Hepatocyte (in vitro differentiated cells): ENCODE data around the gene PDE4D. TPM values are rescaled to one million over a fixed set of nuclear protein-coding genes. Genes with fewer than 3 reads are reported as not detected.

Experiments used
- DNase-seq: peaks from one replicate; pipeline ENCODE4 v3.0.0-alpha.2; 2016; ENCODE audit warnings: low spot score
- H2AFZ ChIP-seq: fragments of 200-600 bp; sonication (generic); 2 replicates; pipeline ENCODE4 v1.6.0; 2016; ENCODE audit warnings: antibody characterized with exemption, mild to moderate bottlenecking
- H3K27ac ChIP-seq: fragments of 200-600 bp; sonication (generic); 2 replicates; pipeline ENCODE4 v1.5.1; 2016; ENCODE audit warnings: mild to moderate bottlenecking
- H3K27me3 ChIP-seq: fragments of 200-600 bp; sonication (generic); 2 replicates; pipeline ENCODE4 v1.6.1; 2016
- H3K36me3 ChIP-seq: fragments of 200-600 bp; sonication (generic); replicated peaks from 2 replicates; pipeline ENCODE4 v1.5.1; 2016; ENCODE audit warnings: low read depth; ENCODE audit not compliant: insufficient read depth
- H3K4me1 ChIP-seq: fragments of 200-600 bp; sonication (generic); 2 replicates; pipeline ENCODE4 v1.5.1; 2016; ENCODE audit warnings: mild to moderate bottlenecking, moderate library complexity; ENCODE audit not compliant: insufficient read depth
- H3K4me2 ChIP-seq: fragments of 200-600 bp; sonication (generic); 2 replicates; pipeline ENCODE4 v1.6.0; 2016
- H3K4me3 ChIP-seq: fragments of 200-600 bp; sonication (generic); 2 replicates; pipeline ENCODE4 v1.5.1; 2016; ENCODE audit warnings: mild to moderate bottlenecking
- H3K79me2 ChIP-seq: fragments of 200-600 bp; sonication (generic); 2 replicates; pipeline ENCODE4 v1.6.0; 2017; ENCODE audit warnings: mild to moderate bottlenecking
- H3K9me2 ChIP-seq: fragments of 200-600 bp; sonication (generic); replicated peaks from 2 replicates; pipeline ENCODE4 v1.6.0; 2017; ENCODE audit warnings: mild to moderate bottlenecking; ENCODE audit not compliant: insufficient read depth
- H3K9me3 ChIP-seq: fragments of 200-600 bp; sonication (generic); 2 replicates; pipeline ENCODE4 v1.5.1; 2016; ENCODE audit warnings: low read depth, mild to moderate bottlenecking
- H4K20me1 ChIP-seq: fragments of 200-600 bp; sonication (generic); 2 replicates; pipeline ENCODE4 v1.6.0; 2016; ENCODE audit warnings: mild to moderate bottlenecking; ENCODE audit not compliant: insufficient read depth, poor library complexity, severe bottlenecking
- EZH2 ChIP-seq: fragments of 200-600 bp; sonication (generic); IDR thresholded peaks from 2 replicates; pipeline ENCODE4 v1.6.1; 2016; ENCODE audit warnings: antibody characterized with exemption, mild to moderate bottlenecking, borderline replicate concordance
- EZH2phosphoT487 ChIP-seq: fragments of 200-600 bp; sonication (generic); IDR thresholded peaks from one replicate; pipeline ENCODE4 v1.6.1; 2018; ENCODE audit warnings: antibody characterized with exemption, mild to moderate bottlenecking, low read depth, moderate library complexity; ENCODE audit not compliant: unreplicated experiment, severe bottlenecking
- WGBS: methylation state at CpG from one replicate; pipeline ENCODE4 v1.1.6; 2016; ENCODE audit warnings: low lambda C conversion rate; ENCODE audit errors: missing lambda C conversion rate; 5-methylcytosine and 5-hydroxymethylcytosine counted together
- polyA plus RNA-seq: library from polyadenylated mRNA; unstranded; fragments of >200 nt; fragmentation: Nextera tagmentation; extraction: Ambion mirVana; gene quantifications from 2 replicates; pipeline ENCODE4 v1.2.1, GENCODE V29; 2016
- total RNA-seq: library from RNA; depleted of rRNA; stranded (reverse); fragments of >200 nt; gene quantifications from 2 replicates; pipeline ENCODE4 v1.2.3, GENCODE V29; 2014
- TF ChIP-seq, protein P1 (sequence below): fragments of 200-600 bp; sonication (generic); IDR thresholded peaks from 2 replicates; pipeline ENCODE4 v1.5.1; 2016; ENCODE audit warnings: antibody characterized with exemption, mild to moderate bottlenecking; ENCODE audit not compliant: poor library complexity

PDE4D gene
- total and polyA plus RNA-seq, 2 experiments from 2014 or later: 14.5 to 45.2 TPM

DNA sequence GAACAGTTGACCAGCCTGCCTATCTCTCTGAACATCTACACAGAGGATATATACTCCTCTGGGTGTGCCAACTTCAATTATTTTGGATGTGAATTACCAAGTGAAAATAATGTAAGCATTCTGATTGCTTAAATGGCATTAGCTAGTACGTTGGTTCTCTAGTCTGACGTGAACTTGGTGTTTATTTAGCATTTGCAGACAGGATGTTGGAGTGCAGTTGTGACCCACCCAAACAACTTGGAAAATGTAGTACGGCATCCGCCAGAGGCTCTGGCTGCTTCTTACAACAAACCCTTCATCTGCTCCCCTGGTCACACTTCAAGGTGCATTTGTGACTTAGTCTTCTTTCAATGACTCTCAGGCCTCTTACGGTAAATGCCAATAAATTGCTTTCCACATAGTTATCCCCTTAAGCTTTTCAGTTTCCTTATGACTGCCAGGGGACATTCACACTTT is 616.6 kb downstream of the PDE4D start:
- Histone ChIP-seq H3K4me1 (peaks cover 7% of the 10 kb centered on the region), H3K4me2 (peak overlapping the region; percentile 79), H3K9me2 (no peaks in the 10 kb centered on the region), H3K36me3 (no peaks in the 10 kb centered on the region), H3K27ac (peak overlapping the region; percentile 88), H3K79me2 (peaks cover 26% of the 10 kb centered on the region), H3K4me3 (no peak overlapping the region), H2AFZ (peak overlapping the region; percentile 18), H3K9me3 (no peaks in the 10 kb centered on the region), H3K27me3 (no peaks in the 10 kb centered on the region), H4K20me1 (no peaks in the 10 kb centered on the region)
- DNase-seq: no peak
- 51% methylated on average over 5 of the region's 5 CpGs for WGBS
- no peak for TF ChIP-seq EZH2phosphoT487
- TF ChIP-seq EZH2: no peak
- TF ChIP-seq, protein P1, sequence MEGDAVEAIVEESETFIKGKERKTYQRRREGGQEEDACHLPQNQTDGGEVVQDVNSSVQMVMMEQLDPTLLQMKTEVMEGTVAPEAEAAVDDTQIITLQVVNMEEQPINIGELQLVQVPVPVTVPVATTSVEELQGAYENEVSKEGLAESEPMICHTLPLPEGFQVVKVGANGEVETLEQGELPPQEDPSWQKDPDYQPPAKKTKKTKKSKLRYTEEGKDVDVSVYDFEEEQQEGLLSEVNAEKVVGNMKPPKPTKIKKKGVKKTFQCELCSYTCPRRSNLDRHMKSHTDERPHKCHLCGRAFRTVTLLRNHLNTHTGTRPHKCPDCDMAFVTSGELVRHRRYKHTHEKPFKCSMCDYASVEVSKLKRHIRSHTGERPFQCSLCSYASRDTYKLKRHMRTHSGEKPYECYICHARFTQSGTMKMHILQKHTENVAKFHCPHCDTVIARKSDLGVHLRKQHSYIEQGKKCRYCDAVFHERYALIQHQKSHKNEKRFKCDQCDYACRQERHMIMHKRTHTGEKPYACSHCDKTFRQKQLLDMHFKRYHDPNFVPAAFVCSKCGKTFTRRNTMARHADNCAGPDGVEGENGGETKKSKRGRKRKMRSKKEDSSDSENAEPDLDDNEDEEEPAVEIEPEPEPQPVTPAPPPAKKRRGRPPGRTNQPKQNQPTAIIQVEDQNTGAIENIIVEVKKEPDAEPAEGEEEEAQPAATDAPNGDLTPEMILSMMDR: no peak

DNA sequence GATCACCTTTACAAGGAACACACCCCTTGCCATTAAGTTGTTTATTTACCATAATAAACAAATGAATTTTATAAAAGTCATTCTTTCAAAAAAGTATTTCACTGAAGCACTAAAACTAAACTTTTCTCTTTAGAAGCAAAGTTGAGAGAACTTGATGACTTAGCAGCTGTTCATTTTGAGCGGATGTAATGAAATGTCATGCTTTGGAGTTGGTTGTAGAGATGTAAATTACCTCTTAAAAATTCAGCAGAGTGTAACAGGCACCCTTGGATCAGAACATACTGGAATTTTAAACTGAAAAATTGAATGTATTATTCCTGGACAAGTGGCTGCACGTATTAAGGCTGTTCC is 617.2 kb downstream of the PDE4D start:
- no peaks in the 10 kb centered on the region for H4K20me1 ChIP-seq
- peaks cover 32% of the 10 kb centered on the region for H3K79me2 ChIP-seq
- DNase-seq: no peak
- TF ChIP-seq, protein P1: no peak
- TF ChIP-seq EZH2phosphoT487: no peak
- TF ChIP-seq EZH2: no peak
- H3K9me2 ChIP-seq: no peaks in the 10 kb centered on the region
- 63% methylated on average over 2 of the region's 2 CpGs for WGBS
- no peaks in the 10 kb centered on the region for H3K9me3 ChIP-seq
- H3K36me3 ChIP-seq: no peaks in the 10 kb centered on the region
- peak overlapping the region; percentile 4 for H3K4me3 ChIP-seq
- H2AFZ ChIP-seq: peak overlapping the region; percentile 18
- no peaks in the 10 kb centered on the region for H3K27me3 ChIP-seq
- H3K4me2 ChIP-seq: peak overlapping the region; percentile 79
- peaks cover 7% of the 10 kb centered on the region for H3K4me1 ChIP-seq
- H3K27ac ChIP-seq: peak overlapping the region; percentile 88

DNA sequence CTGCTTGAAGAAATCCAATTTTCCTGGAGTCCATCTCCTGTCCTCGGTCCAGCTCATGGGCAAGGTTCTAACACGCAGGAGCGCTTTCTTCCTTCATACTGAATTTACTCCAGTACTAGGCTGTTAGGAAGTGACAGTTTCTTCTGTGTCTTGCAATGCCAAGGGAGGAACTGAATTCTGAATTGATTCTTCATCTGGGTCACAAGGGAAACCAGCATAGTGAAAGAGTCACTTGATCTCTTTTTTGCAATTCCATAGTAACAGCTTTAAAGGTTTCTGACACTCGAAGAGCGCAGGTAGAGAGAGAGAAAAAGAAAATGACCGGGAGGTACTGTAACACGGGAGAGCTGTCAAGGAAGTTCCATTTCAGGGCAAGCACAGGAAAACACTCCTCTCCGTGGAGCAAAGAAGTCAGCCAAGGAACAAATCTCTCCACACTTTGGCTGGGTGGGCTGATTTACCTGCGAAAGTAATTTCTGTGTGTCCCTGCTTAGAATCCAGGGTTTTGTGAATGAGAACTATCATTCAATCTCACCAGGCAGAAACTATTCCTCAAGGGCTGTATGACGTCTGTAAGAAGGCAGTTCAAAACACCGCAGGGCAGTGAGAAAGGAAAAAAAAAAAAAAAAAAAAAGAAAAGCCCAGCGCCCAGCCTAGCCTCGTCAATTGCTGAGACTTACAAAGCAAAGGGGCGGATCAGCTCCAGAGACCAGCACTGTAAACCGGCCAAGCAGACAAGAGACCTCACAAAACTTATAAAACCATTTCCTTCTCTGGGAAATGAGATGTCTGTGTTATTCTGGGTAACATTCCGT is 617.8 kb downstream of the PDE4D start:
- Histone ChIP-seq H3K27ac (peak overlapping the region; percentile 88), H4K20me1 (no peaks in the 10 kb centered on the region), H3K27me3 (no peaks in the 10 kb centered on the region), H3K9me3 (no peaks in the 10 kb centered on the region), H3K4me3 (peak overlapping the region; percentile 37), H2AFZ (peak overlapping the region; percentile 44), H3K79me2 (peaks cover 38% of the 10 kb centered on the region), H3K36me3 (no peaks in the 10 kb centered on the region), H3K4me2 (peak overlapping the region; percentile 79), H3K4me1 (peaks cover 7% of the 10 kb centered on the region), H3K9me2 (no peaks in the 10 kb centered on the region)
- DNase-seq: peak; percentile 68
- 7% methylated on average over 16 of the region's 16 CpGs for WGBS
- TF ChIP-seq EZH2 (no peak), EZH2phosphoT487 (no peak)
- TF ChIP-seq, protein P1: no peak
